H7 (cell line): ENCODE data around the gene SLIT1. TPM values are rescaled to one million over a fixed set of nuclear protein-coding genes. Genes with fewer than 3 reads are reported as not detected.

ENCODE experiments used
- DNase-seq: peaks from one replicate; pipeline ENCODE4 v3.0.0; 2012
- H3K27me3 ChIP-seq: 2 replicates; pipeline ENCODE4 v1.6.0; 2011; ENCODE audit warnings: mild to moderate bottlenecking, low read length; ENCODE audit not compliant: control insufficient read depth, insufficient read depth
- H3K36me3 ChIP-seq: replicated peaks from 2 replicates; pipeline ENCODE4 v1.5.1; 2011; ENCODE audit warnings: low read length; ENCODE audit not compliant: control insufficient read depth, insufficient read depth
- H3K4me3 ChIP-seq: 2 replicates; pipeline ENCODE4 v1.5.1; 2011; ENCODE audit warnings: low read depth, mild to moderate bottlenecking, control low read depth, low read length, moderate library complexity; ENCODE audit not compliant: insufficient read depth
- total RNA-seq: library from RNA; depleted of rRNA; stranded (reverse); fragments of >200 nt; shearing (Covaris generic); gene quantifications from 2 replicates; pipeline ENCODE4 v1.2.3, GENCODE V29; 2014

SLIT1 gene
- total RNA-seq, 1 experiment from 2014 or later, result 0.28 TPM

- DNase-seq, result no peak
- no peak overlapping the region for H3K4me3 ChIP-seq
- no peaks in the 10 kb centered on the region for H3K36me3 ChIP-seq
- no peaks in the 10 kb centered on the region for H3K27me3 ChIP-seq
Measured at GRCh38 chr10:97131666-97132065, 54.1 kb downstream of the SLIT1 start.

DNA sequence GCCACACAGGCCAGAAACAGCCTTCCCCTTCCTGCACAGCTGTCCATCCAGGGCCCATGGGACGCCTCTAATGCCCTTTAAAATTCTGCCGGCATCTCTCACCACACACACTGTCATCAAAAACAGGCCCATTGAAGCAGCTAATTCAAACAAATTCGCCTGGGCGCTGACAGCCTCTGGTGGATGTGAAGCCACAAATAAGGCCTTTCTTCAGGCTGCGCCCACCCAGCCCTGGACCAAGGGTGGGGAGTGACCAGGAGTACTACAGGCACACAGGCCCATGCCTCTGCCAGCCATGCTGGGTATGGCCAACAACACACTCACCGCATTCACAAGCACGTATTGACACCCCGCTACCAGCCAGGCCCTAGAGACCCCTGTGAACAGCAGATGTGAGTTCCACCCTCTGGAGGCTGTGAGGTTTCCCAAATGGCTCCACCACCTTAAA is 54.6 kb downstream of the SLIT1 start:
- no peak for DNase-seq
- Histone ChIP-seq H3K4me3 (no peak overlapping the region), H3K27me3 (no peaks in the 10 kb centered on the region), H3K36me3 (no peaks in the 10 kb centered on the region)

DNA sequence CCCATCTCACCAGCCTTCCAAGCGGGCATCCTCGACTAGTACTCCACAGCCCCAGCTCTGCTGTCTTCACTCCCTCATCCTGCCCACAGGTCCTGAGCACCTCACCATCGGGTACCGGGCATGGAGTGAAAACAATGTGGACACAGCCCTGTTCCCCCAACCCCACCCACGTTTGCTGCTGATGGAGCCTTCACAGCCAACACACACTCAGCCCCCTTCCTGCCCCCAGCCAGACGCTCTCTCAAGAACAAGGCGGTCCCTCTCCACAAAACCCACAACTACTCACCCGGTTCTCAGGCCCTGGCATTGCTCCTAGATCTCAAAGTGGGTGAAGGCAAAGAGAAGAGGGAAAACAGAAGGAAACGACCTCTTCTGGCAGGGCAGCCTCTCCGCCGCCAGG is 56.1 kb downstream of the SLIT1 start:
- Histone ChIP-seq H3K36me3 (no peaks in the 10 kb centered on the region), H3K27me3 (no peaks in the 10 kb centered on the region), H3K4me3 (no peak overlapping the region)
- no peak for DNase-seq

DNA sequence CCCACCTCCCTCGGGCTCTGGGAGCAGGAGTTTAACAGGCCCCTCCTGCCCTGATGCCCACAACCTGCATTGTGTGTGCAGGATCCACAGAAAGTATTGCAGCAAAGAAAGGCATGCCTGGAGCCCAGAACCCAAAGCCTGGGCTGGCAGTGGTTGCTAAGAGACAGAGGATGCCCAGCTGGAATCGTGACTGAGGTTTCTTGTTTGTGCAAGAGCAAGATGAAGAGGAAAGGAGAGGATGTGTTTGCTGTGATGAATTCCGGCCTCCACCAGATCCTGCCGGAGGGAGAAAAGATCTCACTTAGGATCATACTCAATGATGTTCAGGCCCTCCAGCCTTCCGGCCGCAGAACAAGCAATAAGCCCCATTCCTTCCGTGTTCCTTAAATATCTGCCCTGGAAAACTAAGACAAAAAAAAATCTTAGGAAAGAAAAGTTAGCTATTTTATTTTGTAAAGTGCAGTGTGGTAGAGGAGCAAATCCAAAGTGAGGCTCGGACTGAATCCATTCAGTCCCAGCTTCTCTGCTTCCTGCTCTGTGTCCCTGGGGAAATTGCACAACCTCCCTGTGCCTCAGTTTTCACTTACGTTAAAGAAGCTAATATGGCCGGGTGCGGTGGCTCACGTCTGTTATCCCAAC is 57.1 kb downstream of the SLIT1 start:
- H3K36me3 ChIP-seq, result no peaks in the 10 kb centered on the region

DNA sequence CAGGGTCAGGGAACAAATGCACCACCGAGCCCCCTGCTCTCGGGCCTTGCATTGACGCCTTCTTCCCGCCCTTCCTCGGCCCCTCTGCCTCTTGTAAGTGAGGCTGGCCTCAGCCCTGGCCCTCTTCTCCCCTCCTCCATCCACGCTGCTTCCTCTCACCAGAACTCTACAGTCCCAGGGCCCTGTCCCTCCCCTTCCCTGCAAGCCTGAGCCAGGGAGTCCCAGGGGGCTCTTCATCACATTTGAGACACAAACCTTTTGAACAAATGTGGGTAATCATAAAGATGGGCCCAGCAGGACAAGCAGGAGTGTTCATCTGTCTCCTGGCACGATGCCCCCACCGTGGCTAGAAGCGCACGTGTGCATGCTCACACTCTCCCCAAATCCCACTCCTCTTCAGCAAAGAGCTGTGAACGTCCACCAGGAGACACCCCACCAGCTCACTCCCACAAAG is 57.7 kb downstream of the SLIT1 start:
- no peak for DNase-seq
- Histone ChIP-seq H3K36me3 (no peaks in the 10 kb centered on the region), H3K27me3 (no peaks in the 10 kb centered on the region), H3K4me3 (no peak overlapping the region)

More for the DNA sequence above, 57.1 kb downstream of the SLIT1 start:
- no peaks in the 10 kb centered on the region for H3K27me3 ChIP-seq
- no peak for DNase-seq
- no peak overlapping the region for H3K4me3 ChIP-seq

GRCh38 chr10:97127509-97127908 is 58.2 kb downstream of the SLIT1 start:
- H3K36me3 ChIP-seq, result no peaks in the 10 kb centered on the region
- no peak for DNase-seq
- H3K27me3 ChIP-seq, result no peaks in the 10 kb centered on the region
- no peak overlapping the region for H3K4me3 ChIP-seq

GRCh38 chr10:97124211-97124610 is 61.5 kb downstream of the SLIT1 start:
- H3K27me3 ChIP-seq, result no peaks in the 10 kb centered on the region
- no peak overlapping the region for H3K4me3 ChIP-seq
- H3K36me3 ChIP-seq, result no peaks in the 10 kb centered on the region
- DNase-seq, result no peak

DNA sequence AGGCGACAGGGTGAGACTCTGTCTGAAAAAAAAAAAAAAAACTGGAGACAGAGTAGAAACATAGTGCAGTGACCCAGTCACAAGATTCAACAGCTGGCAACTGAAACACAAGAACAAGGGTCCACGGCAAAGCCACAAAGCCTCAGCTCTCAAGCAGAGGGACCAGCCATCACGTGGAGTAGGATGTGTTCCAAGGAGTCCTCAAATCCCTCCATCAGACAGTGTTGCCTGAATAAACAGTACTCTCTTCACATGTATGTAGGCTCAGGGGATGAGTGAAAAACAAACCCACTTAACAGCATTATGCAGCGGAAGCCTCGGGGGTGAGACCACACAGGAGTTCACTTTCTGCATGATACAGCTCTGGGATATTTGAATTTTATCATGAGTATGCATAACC is 62.0 kb downstream of the SLIT1 start:
- no peaks in the 10 kb centered on the region for H3K36me3 ChIP-seq
- no peak overlapping the region for H3K4me3 ChIP-seq
- no peaks in the 10 kb centered on the region for H3K27me3 ChIP-seq
- DNase-seq, result no peak

- H3K36me3 ChIP-seq, result no peaks in the 10 kb centered on the region
- H3K27me3 ChIP-seq, result no peaks in the 10 kb centered on the region
- no peak overlapping the region for H3K4me3 ChIP-seq
- DNase-seq, result no peak
Measured at GRCh38 chr10:97121041-97121440, 64.7 kb downstream of the SLIT1 start.

GRCh38 chr10:97120370-97120769 is 65.4 kb downstream of the SLIT1 start:
- H3K36me3 ChIP-seq, result no peaks in the 10 kb centered on the region
- DNase-seq, result no peak

GRCh38 chr10:97119058-97119745 is 66.6 kb downstream of the SLIT1 start:
- H3K27me3 ChIP-seq, result no peaks in the 10 kb centered on the region
- no peak overlapping the region for H3K4me3 ChIP-seq
- DNase-seq, result peak; percentile 64
- no peaks in the 10 kb centered on the region for H3K36me3 ChIP-seq

More at GRCh38 chr10:97120370-97120769, 65.4 kb downstream of the SLIT1 start:
- Histone ChIP-seq H3K4me3 (no peak overlapping the region), H3K27me3 (no peaks in the 10 kb centered on the region)

DNA sequence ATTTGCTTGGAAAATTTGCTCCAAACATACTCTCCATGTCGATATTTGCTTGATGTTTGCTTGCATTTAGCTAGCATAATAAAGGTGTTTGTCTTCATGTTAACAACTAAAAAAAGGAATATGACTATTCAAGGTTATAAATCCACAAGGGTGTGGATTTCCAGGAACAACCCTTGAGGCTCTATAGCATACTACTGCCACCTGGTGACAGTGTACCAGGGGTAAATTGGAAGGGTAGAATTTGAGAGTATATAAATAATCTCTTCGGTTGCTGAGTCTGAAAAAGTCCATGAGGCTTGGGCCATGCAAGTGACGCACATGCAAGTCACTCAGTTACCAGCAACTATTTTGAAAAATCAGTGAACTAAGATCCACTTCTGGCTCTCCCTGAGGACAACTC is 68.4 kb downstream of the SLIT1 start:
- Histone ChIP-seq H3K27me3 (no peaks in the 10 kb centered on the region), H3K4me3 (no peak overlapping the region), H3K36me3 (no peaks in the 10 kb centered on the region)
- peak; percentile 62 for DNase-seq

- H3K27me3 ChIP-seq, result no peaks in the 10 kb centered on the region
- no peak overlapping the region for H3K4me3 ChIP-seq
- no peaks in the 10 kb centered on the region for H3K36me3 ChIP-seq
- DNase-seq, result no peak
Measured at GRCh38 chr10:97116462-97117162, 69.1 kb downstream of the SLIT1 start.

- no peak overlapping the region for H3K4me3 ChIP-seq
- DNase-seq, result no peak
- no peaks in the 10 kb centered on the region for H3K27me3 ChIP-seq
- no peaks in the 10 kb centered on the region for H3K36me3 ChIP-seq
Measured at GRCh38 chr10:97115846-97116245, 69.9 kb downstream of the SLIT1 start.

DNA sequence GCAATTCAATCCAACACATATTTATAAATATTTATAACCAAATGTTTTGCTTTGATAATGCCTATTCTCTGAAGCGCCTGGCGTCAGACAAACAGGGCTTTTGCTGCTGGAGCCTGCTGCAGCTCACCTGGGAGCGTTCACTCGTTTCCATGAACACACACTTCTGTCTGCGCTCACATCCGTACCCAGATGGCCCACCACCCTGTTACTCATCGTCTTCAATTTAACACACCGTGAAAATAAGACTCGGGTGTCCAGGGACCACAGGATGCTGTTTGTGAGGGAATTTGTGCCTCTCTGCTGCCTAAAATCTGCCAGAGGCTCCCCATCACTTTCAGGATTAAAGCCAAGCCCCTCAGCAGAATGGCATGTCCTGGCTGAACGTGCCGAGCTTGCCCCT is 74.1 kb downstream of the SLIT1 start:
- no peaks in the 10 kb centered on the region for H3K27me3 ChIP-seq
- H3K36me3 ChIP-seq, result no peaks in the 10 kb centered on the region
- DNase-seq, result no peak
- H3K4me3 ChIP-seq, result no peak overlapping the region
